ENCODE results near the gene ZNF560. TPM values are rescaled to one million over a fixed set of nuclear protein-coding genes. Genes with fewer than 3 reads are reported as not detected.
A peak's percentile ranks its signal among the peaks of the same experiment; 100 is the strongest.

The ZNF560 gene
- total and polyA plus RNA-seq, 9 of the 15 experiments (the other 6 are each of a cell fraction or from before 2014, with no cell fraction given): 0.04 to 0.18 (median 0.05) TPM; not detected in 3

GRCh38 chr19:9538183-9539058, 40.0 kb upstream of the ZNF560 start, which contains the start of gene ZNF426 (continued):
- TF ChIP-seq MLLT1 (IDR thresholded peaks at IDR 0.05): peak; percentile 19 to 63; a peak in 2 of 4 replicates
- peak in 1 of 2 experiments; percentile 86; a peak in 2 of 4 replicates for TF ChIP-seq CSDE1 (IDR thresholded peaks at IDR 0.05)
- peak; percentile 58; the same call in 1 of the 2 replicates for TF ChIP-seq DPF2 (IDR thresholded peaks at IDR 0.05)
- 0 out of 2 replicates have a peak, but pooled peaks have one; percentile 44 for TF ChIP-seq TCF7L2 (IDR thresholded peaks at IDR 0.05; ENCODE audit: low read depth, low read length)
- no peak for TF ChIP-seq ZBTB34 (CRISPR knock-in tag; IDR thresholded peaks at IDR 0.05)
- TF ChIP-seq HDAC1 (IDR thresholded peaks at IDR 0.05): peak in 1 of 2 experiments; percentile 69; a peak in 2 of 4 replicates
- TF ChIP-seq FOSL1 (tag; conservative IDR thresholded peaks at IDR 0.05): peak; percentile 32; the same call in 1 of the 2 replicates
- TF ChIP-seq ZNF175 (CRISPR knock-in tag; IDR thresholded peaks at IDR 0.05; ENCODE audit: low read depth): 0 out of 2 replicates have a peak, but pooled peaks have one; percentile 29
- TF ChIP-seq CHAMP1 (IDR thresholded peaks at IDR 0.05): no peak
- no peak for TF ChIP-seq POLR3G (IDR thresholded peaks at IDR 0.05; ENCODE audit: extremely low read depth, insufficient read length, insufficient replicate concordance)
- no peak for TF ChIP-seq U2AF2 (optimal IDR thresholded peaks at IDR 0.05; ENCODE audit: low read depth, low read length)
- TF ChIP-seq HLTF (IDR thresholded peaks at IDR 0.05): 0 out of 2 replicates have a peak, but pooled peaks have one; percentile 44
- TF ChIP-seq ZNF696 (CRISPR knock-in tag; conservative IDR thresholded peaks at IDR 0.05): no peak
- TF ChIP-seq SMAD4 (CRISPR knock-in tag; conservative IDR thresholded peaks at IDR 0.05): 0 out of 2 replicates have a peak, but pooled peaks have one; percentile 38
- TF ChIP-seq TRIM25 (IDR thresholded peaks at IDR 0.05; ENCODE audit: borderline replicate concordance): no peak
- TF ChIP-seq HES1 (IDR thresholded peaks at IDR 0.05; ENCODE audit: low read depth): no peak
- peak; percentile 55; the same call in 1 of the 2 replicates for TF ChIP-seq ZNF263 (CRISPR knock-in tag; IDR thresholded peaks at IDR 0.05; ENCODE audit: borderline replicate concordance)
- TF ChIP-seq DIDO1 (tag; IDR thresholded peaks at IDR 0.05; ENCODE audit: low read depth): peak; percentile 93
- TF ChIP-seq KAT7 (CRISPR knock-in tag; IDR thresholded peaks at IDR 0.05; ENCODE audit: borderline replicate concordance): peak; percentile 39; the same call in 1 of the 2 replicates

Data from K562 (cell line).